ENCODE results near the gene SLC24A4.

GRCh38 chr14:92340071-92340470 lies 17.1 kb downstream of the SLC24A4 start:
- TF ChIP-seq CTCF (IDR thresholded peaks at IDR 0.05; ENCODE audit: poor library complexity, severe bottlenecking) (no peak), EZH2 (IDR thresholded peaks at IDR 0.05; ENCODE audit: borderline replicate concordance, insufficient read depth, low read length, poor library complexity, severe bottlenecking) (no peak)
- TF ChIP-seq, protein P1, sequence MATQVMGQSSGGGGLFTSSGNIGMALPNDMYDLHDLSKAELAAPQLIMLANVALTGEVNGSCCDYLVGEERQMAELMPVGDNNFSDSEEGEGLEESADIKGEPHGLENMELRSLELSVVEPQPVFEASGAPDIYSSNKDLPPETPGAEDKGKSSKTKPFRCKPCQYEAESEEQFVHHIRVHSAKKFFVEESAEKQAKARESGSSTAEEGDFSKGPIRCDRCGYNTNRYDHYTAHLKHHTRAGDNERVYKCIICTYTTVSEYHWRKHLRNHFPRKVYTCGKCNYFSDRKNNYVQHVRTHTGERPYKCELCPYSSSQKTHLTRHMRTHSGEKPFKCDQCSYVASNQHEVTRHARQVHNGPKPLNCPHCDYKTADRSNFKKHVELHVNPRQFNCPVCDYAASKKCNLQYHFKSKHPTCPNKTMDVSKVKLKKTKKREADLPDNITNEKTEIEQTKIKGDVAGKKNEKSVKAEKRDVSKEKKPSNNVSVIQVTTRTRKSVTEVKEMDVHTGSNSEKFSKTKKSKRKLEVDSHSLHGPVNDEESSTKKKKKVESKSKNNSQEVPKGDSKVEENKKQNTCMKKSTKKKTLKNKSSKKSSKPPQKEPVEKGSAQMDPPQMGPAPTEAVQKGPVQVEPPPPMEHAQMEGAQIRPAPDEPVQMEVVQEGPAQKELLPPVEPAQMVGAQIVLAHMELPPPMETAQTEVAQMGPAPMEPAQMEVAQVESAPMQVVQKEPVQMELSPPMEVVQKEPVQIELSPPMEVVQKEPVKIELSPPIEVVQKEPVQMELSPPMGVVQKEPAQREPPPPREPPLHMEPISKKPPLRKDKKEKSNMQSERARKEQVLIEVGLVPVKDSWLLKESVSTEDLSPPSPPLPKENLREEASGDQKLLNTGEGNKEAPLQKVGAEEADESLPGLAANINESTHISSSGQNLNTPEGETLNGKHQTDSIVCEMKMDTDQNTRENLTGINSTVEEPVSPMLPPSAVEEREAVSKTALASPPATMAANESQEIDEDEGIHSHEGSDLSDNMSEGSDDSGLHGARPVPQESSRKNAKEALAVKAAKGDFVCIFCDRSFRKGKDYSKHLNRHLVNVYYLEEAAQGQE (IDR thresholded peaks at IDR 0.05; ENCODE audit: borderline replicate concordance), result no peak

Data from neural cell (in vitro differentiated cells).